HepG2 (cell line): Measurements from ENCODE around the gene EVI2B. TPM values are rescaled to one million over a fixed set of nuclear protein-coding genes. Genes with fewer than 3 reads are reported as not detected.

Experiments
- GMEB1 ChIP-seq: sonication (generic); formaldehyde crosslinking; IDR thresholded peaks from 2 replicates; pipeline ENCODE4 v1.5.1; 2020; ENCODE audit warnings: missing genetic modification reagents, mild to moderate bottlenecking, borderline replicate concordance
- HNF4G ChIP-seq, 2 experiments: sonication (generic) in 1 of 2; formaldehyde crosslinking in 1 of 2; IDR thresholded peaks; 2 replicates each; pipeline versions ENCODE4 v1.4.0 to v1.6.1; 2011 to 2020; ENCODE audit warnings: borderline replicate concordance in 2 of 2, low read depth in 2 of 2, mild to moderate bottlenecking in 2 of 2, low read length in 1 of 2, missing genetic modification reagents in 1 of 2, moderate library complexity in 1 of 2
- KDM4B ChIP-seq: sonication (generic); formaldehyde crosslinking; IDR thresholded peaks from 2 replicates; pipeline ENCODE4 v1.4.0; 2020; ENCODE audit warnings: missing genetic modification reagents
- SNRNP70 ChIP-seq: fragments of 200-400 bp; formaldehyde crosslinking; IDR thresholded peaks from 2 replicates; pipeline ENCODE4 v1.6.1; 2017; ENCODE audit warnings: mild to moderate bottlenecking, low read depth, low read length, moderate library complexity
- UBTF ChIP-seq: sonication (generic); formaldehyde crosslinking; IDR thresholded peaks from 2 replicates; pipeline ENCODE4 v1.4.0; 2020; ENCODE audit warnings: mild to moderate bottlenecking, missing genetic modification reagents
- ZNF513 ChIP-seq: sonication (generic); formaldehyde crosslinking; conservative IDR thresholded peaks from 2 replicates; pipeline ENCODE4 v1.5.0; 2020; ENCODE audit warnings: missing genetic modification reagents
- ZNF782 ChIP-seq: sonication (generic); formaldehyde crosslinking; IDR thresholded peaks from 2 replicates; pipeline ENCODE4 v1.4.0; 2020; ENCODE audit warnings: missing genetic modification reagents, mild to moderate bottlenecking, borderline replicate concordance
- polyA plus RNA-seq, 8 experiments: library from polyadenylated mRNA; depleted of rRNA in 3 of 8; stranded (reverse) in 7 of 8; unstranded in 1 of 8; fragments of >200 nt; fragmentation: Illumina TruSeq in 4 of 8; extraction: Trizol in 4 of 8; gene quantifications; 2 replicates each; pipeline versions ENCODE4 v1.2.1 to v1.2.3, GENCODE V29; 2011 to 2016; ENCODE audit warnings: low read depth in 4 of 8, missing spikeins in 1 of 8, mixed read lengths in 1 of 8; ENCODE audit not compliant: insufficient read depth in 1 of 8
- total RNA-seq, 5 experiments: library from RNA; depleted of rRNA; stranded (reverse); fragments of >200 nt; fragmentation: Illumina TruSeq; extraction: Trizol; gene quantifications; 2 replicates each; pipeline ENCODE4 v1.2.3, GENCODE V29; 2016; ENCODE audit warnings: low read depth in 1 of 5

The EVI2B gene
- total and polyA plus RNA-seq, 2 of the 13 experiments (the other 11 are each of a cell fraction or from before 2014, with no cell fraction given): not detected

GRCh38 chr17:31357091-31357490, 43.2 kb upstream of the EVI2B start (continued):
- no peak for TF ChIP-seq HNF4G (IDR thresholded peaks at IDR 0.05; ENCODE audit: borderline replicate concordance, low read depth, low read length)
- no peak for TF ChIP-seq HNF4G (CRISPR knock-in tag; IDR thresholded peaks at IDR 0.05; ENCODE audit: borderline replicate concordance, low read depth)
- TF ChIP-seq ZNF513 (CRISPR knock-in tag): no peak
- no peak for TF ChIP-seq ZNF782 (CRISPR knock-in tag)
- TF ChIP-seq KDM4B: no peak
- TF ChIP-seq SNRNP70: no peak
- TF ChIP-seq UBTF (CRISPR knock-in tag): no peak
- no peak for TF ChIP-seq GMEB1 (CRISPR knock-in tag)
